NCI-H1092 treated with DMSO at 0.1 percent for 48 hours (cell line): Measurements from ENCODE around the gene FOSB.

Source experiments
- DNase-seq: peaks from one replicate; lab custom pipeline; 2025; lab: John Stamatoyannopoulos, UW

Gene FOSB

GRCh38 chr19:45468803-45469131 lies 971 bp downstream of the FOSB start:
- DNase-seq: no peak

GRCh38 chr19:45469132-45469944 lies 1.5 kb downstream of the FOSB start:
- peak; percentile 61 for DNase-seq

GRCh38 chr19:45469945-45470761 lies 2.4 kb downstream of the FOSB start:
- DNase-seq: no peak

DNA sequence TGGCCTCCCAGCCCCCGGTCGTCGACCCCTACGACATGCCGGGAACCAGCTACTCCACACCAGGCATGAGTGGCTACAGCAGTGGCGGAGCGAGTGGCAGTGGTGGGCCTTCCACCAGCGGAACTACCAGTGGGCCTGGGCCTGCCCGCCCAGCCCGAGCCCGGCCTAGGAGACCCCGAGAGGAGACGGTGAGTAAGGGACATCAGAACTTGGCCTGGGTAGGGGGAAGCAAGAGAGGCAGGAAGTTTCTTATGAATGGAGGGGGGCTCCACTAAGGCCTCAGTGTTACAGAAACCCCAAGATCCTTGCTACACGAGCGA lies 2.9 kb downstream of the FOSB start:
- DNase-seq: no peak

DNA sequence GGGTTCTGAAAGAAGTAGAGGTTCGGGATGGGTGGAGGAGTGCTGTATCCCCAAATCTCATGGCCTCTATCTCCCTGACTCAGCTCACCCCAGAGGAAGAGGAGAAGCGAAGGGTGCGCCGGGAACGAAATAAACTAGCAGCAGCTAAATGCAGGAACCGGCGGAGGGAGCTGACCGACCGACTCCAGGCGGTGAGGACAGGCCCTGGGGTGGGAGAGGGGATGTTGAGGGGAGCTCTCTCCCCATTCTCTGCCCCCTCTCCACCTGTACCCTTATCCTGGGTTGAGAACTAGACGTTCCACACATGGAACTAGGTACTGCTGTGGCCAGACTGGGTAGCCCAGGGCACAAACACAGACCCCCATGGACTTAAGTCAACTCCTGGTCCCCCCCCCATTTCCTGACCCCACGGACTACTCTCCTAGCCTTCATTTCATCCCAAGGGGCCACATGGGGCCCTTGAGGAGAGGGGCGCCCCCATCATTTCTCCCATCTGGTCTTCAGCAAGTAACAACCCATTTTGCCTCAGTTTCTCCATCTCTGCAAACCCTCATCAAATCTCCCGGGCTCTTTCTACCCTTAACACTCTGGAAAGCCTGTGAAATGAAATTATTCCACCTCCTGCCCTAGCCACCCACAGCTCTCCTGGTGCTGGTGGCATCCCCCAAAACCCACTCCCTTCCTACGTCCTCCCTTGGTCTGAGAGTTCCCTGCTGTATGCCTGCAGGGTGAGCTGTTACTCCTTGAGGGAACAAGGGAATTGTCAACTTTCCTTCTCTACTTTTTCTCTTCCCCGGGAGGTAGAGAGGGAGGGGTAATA lies 3.5 kb downstream of the FOSB start:
- DNase-seq: no peak

- DNase-seq: no peak
Observed at GRCh38 chr19:45471931-45472562, 4.3 kb downstream of the FOSB start.

DNA sequence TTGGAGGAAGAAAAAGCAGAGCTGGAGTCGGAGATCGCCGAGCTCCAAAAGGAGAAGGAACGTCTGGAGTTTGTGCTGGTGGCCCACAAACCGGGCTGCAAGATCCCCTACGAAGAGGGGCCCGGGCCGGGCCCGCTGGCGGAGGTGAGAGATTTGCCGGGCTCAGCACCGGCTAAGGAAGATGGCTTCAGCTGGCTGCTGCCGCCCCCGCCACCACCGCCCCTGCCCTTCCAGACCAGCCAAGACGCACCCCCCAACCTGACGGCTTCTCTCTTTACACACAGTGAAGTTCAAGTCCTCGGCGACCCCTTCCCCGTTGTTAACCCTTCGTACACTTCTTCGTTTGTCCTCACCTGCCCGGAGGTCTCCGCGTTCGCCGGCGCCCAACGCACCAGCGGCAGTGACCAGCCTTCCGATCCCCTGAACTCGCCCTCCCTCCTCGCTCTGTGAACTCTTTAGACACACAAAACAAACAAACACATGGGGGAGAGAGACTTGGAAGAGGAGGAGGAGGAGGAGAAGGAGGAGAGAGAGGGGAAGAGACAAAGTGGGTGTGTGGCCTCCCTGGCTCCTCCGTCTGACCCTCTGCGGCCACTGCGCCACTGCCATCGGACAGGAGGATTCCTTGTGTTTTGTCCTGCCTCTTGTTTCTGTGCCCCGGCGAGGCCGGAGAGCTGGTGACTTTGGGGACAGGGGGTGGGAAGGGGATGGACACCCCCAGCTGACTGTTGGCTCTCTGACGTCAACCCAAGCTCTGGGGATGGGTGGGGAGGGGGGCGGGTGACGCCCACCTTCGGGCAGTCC lies 5.0 kb downstream of the FOSB start:
- no peak for DNase-seq

GRCh38 chr19:45473367-45473681 lies 5.5 kb downstream of the FOSB start:
- DNase-seq: no peak

- DNase-seq: no peak
Observed at GRCh38 chr19:45473682-45474605, 6.1 kb downstream of the FOSB start.

- no peak for DNase-seq
Observed at GRCh38 chr19:45474606-45475521, 7.1 kb downstream of the FOSB start.

GRCh38 chr19:45475537-45476291 lies 7.9 kb downstream of the FOSB start:
- DNase-seq: no peak

- no peak for DNase-seq
Observed at GRCh38 chr19:45476304-45476703, 8.5 kb downstream of the FOSB start.

DNA sequence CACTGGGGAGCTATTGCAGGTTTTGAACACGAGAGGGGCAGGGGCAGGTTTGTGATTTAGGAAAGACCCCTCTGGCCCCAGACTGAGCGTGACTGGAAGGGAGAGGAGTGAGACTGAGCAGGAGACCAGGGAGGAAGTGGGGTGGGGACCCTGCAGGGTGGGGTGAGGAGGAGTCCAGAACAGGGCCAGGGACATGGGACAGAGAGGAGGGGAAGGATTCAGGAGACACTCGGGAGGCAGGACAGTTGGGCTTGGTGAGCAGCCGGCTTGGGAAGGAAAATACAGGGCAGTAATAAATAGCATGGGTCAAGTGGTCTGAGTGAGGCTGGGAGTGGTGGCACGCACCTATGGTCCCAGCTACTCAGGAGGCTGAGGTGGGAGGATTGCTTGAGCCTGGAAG lies 9.4 kb downstream of the FOSB start:
- no peak for DNase-seq

DNA sequence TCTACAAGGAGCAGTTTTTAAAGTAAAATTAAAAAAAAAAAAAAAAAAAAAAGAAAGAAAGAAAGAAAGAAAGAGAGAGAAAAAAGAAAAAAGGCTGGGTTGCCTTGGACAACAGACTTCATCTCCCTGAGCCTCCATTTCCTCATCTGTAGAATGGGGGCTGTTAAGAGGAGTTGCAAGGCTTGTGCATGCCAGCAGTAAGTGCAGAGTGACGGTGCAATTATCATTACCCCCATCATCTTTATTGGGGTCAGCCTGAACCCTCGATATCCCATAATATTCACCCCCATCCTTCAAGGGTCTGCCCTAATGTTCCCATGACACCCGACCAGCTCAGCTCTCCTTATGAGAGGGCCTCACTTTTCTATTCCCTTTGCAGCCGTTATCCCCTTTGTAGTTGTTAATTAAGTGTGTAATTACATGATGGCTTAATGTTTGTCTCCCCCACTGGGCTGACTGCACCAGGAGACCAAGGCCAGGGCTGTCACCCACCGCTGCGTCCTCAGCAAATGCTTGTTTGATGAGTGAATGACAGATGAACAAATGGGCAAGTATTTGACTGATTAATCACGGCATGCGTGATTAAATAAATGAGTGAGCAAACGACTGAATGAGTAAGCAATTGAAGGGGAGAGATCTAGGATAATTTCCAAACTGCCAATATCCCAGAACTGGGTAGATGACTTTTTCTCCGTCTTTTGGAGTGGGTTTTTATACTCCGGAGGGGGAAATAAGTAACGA lies 10.1 kb downstream of the FOSB start:
- no peak for DNase-seq

- DNase-seq: peak; percentile 83
Observed at GRCh38 chr19:45478454-45479238, 10.8 kb downstream of the FOSB start.

- DNase-seq: no peak
Observed at GRCh38 chr19:45483033-45483432, 15.2 kb downstream of the FOSB start.

DNA sequence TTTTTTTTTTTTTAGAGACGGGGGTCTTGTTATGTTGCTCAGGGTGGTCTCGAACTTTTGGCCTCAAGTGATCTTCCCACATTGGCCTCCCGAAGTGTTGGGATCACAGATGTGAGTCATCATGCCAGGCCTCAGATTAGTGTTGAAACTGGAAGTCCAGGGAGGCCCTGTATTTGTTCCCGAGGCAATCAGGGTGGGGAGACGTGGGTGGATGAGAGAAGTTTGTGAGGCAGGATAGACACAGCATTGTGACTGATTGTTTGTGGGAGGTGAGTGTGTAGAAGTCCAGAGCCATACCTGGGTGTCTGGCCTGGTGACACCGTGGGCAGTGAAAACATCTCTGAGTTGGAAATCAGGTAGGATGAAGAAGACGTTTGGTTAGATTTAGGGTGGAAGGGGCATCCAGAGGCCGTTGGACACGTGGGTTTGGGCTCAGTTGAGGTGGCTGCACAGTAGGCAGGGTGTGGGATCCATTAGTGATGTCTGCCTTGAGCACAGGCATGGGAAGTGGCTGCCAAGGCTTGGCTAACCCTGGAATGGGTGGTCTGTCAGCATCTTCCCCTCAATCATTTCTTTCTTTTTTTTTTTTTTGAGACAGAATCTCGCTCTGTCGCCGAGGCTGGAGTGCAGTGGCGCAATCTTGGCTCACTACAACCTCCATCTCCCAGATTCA lies 16.6 kb downstream of the FOSB start:
- no peak for DNase-seq
